Endothelial cell (in vitro differentiated cells): ENCODE data around the gene ASPA. TPM values are rescaled to one million over a fixed set of nuclear protein-coding genes. Genes with fewer than 3 reads are reported as not detected.
"Not testable (repeated sequence)": the region's sequence is repeated elsewhere in the genome, so short reads cannot be mapped to it uniquely, and the experiment has no call there.

ENCODE experiments used
- DNase-seq: peaks from one replicate; pipeline ENCODE4 v3.0.0; 2021; ENCODE audit warnings: low spot score
- H3K27ac Mint-ChIP-seq: one replicate; pipeline ENCODE4 v1.8.0; 2021; ENCODE audit warnings: mixed read lengths, inconsistent platforms; ENCODE audit not compliant: unreplicated experiment
- H3K27me3 Mint-ChIP-seq: one replicate; pipeline ENCODE4 v1.8.0; 2021; ENCODE audit warnings: mild to moderate bottlenecking, moderate library complexity, mixed read lengths, inconsistent platforms; ENCODE audit not compliant: unreplicated experiment
- H3K36me3 Mint-ChIP-seq: one replicate; pipeline ENCODE4 v1.8.0; 2021; ENCODE audit warnings: mild to moderate bottlenecking, low read depth, mixed read lengths, inconsistent platforms; ENCODE audit not compliant: unreplicated experiment
- H3K4me1 Mint-ChIP-seq: one replicate; pipeline ENCODE4 v1.8.0; 2021; ENCODE audit warnings: mild to moderate bottlenecking, mixed read lengths, inconsistent platforms; ENCODE audit not compliant: unreplicated experiment
- H3K4me3 Mint-ChIP-seq: one replicate; pipeline ENCODE4 v1.8.0; 2021; ENCODE audit warnings: mild to moderate bottlenecking, mixed read lengths, inconsistent platforms; ENCODE audit not compliant: unreplicated experiment
- H3K9me3 Mint-ChIP-seq: one replicate; pipeline ENCODE4 v1.8.0; 2021; ENCODE audit warnings: mixed read lengths, inconsistent platforms; ENCODE audit not compliant: unreplicated experiment
- long read RNA-seq: library from polyadenylated mRNA; unstranded; transcript quantifications from one replicate; pipeline ENCODE4 v2.0.0, GENCODE V29; 2020; ENCODE audit not compliant: unreplicated experiment
- total RNA-seq: library from RNA; stranded (reverse); fragmentation: NEBNext Ultra II Directional; extraction: Animal tissue kit (Norgen Biotek cat#: 25700); gene quantifications from one replicate; pipeline ENCODE4 v1.2.1, GENCODE V29; 2021; ENCODE audit not compliant: unreplicated experiment
- TF ChIP-seq, protein P1 (sequence below): fragments of 200-600 bp; sonication (generic); IDR thresholded peaks from one replicate; pipeline ENCODE4 v1.5.0; 2021; ENCODE audit warnings: antibody characterized with exemption; ENCODE audit not compliant: unreplicated experiment

ASPA gene
- not detected for total RNA-seq
- long read RNA-seq, result 0 reads

DNA sequence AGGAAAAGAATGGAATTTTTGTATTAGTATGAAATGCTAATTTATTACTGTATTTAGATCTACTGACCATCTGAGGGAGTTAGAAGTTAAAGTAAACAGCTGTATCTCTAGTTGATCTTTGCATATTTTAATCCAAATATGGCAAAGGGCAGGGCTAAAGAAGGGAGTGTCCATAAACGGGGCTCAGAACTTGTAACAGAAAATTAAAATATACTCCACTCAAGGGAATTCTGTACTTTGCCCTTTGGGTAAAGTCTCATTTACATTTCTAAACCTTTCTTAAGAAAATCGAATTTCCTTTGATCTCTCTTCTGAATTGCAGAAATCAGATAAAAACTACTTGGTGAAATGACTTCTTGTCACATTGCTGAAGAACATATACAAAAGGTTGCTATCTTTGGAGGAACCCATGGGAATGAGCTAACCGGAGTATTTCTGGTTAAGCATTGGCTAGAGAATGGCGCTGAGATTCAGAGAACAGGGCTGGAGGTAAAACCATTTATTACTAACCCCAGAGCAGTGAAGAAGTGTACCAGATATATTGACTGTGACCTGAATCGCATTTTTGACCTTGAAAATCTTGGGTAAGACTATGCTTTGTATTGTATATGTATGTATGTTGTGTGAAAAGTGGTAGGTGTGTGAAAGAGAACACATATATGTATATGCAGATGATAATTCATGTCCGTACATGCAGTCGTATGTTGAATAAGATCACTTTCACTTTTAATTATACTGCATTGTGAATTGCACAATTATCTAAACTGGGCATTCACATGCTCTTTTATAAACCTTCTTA is at the start of gene ASPA:
ASPA (plus strand) TSS at position 186 of the 799 bp plus-strand sequence; CDS start at position 349, 163 bp downstream.
- TF ChIP-seq, protein P1, sequence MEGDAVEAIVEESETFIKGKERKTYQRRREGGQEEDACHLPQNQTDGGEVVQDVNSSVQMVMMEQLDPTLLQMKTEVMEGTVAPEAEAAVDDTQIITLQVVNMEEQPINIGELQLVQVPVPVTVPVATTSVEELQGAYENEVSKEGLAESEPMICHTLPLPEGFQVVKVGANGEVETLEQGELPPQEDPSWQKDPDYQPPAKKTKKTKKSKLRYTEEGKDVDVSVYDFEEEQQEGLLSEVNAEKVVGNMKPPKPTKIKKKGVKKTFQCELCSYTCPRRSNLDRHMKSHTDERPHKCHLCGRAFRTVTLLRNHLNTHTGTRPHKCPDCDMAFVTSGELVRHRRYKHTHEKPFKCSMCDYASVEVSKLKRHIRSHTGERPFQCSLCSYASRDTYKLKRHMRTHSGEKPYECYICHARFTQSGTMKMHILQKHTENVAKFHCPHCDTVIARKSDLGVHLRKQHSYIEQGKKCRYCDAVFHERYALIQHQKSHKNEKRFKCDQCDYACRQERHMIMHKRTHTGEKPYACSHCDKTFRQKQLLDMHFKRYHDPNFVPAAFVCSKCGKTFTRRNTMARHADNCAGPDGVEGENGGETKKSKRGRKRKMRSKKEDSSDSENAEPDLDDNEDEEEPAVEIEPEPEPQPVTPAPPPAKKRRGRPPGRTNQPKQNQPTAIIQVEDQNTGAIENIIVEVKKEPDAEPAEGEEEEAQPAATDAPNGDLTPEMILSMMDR, result no peak
- Mint-ChIP-seq H3K27me3 (no peaks in the 10 kb centered on the region), H3K4me1 (no peaks in the 10 kb centered on the region), H3K36me3 (no peaks in the 10 kb centered on the region), H3K9me3 (no peaks in the 10 kb centered on the region), H3K4me3 (no peak within 1 kb of the TSS), H3K27ac (no peak within 1 kb of the TSS)
- no peak for DNase-seq

DNA sequence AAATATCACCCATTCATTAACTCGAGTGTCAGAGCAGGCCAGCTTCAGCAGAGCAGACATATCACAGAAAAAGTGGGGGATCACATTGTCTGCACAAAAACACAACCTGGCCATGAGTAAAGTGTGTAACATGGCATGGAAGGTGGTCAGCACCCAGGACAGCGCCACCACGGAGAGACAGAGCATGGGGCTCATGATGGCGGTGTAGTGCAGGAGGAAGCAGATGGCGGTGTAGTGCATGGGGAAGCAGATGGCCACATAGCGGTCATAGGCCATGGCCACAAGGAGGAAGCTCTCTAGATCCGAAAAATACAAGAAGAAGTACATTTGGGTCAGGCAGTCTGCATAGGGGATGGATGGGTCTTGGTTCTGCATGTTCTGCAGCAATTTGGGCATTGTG is 42.6 kb upstream of the ASPA start:
- H3K36me3 Mint-ChIP-seq, H3K4me3 Mint-ChIP-seq, H3K4me1 Mint-ChIP-seq, H3K27ac Mint-ChIP-seq, H3K9me3 Mint-ChIP-seq, H3K27me3 Mint-ChIP-seq: not testable (repeated sequence)
- DNase-seq, result peak; percentile 25

DNA sequence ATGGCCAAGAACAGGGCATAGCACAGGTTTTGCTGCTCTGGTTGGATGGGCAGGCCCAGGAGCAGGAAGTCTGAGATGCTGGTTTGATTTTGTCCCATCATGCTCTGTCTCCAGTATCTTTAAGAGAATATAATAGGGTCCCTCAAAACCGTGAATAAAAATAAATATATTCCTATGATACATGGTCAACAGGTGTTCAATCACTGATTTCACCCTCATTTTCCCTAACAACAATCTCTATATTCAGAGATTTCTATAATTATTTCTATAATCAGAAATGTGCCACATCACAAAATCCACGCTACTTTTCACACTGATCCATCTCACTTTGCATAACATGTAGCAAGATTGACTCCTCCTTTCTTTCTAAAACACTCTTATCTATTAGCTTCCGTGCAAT is 42.1 kb upstream of the ASPA start, which contains the start of gene OR1E2:
OR1E2 (minus strand) TSS at position 101 of the 400 bp plus-strand sequence; CDS start at position 101, 0 bp downstream.
- Mint-ChIP-seq H3K27ac (no peak within 1 kb of the TSS), H3K9me3 (no peaks in the 10 kb centered on the region), H3K27me3 (no peaks in the 10 kb centered on the region), H3K36me3 (no peaks in the 10 kb centered on the region), H3K4me1 (no peaks in the 10 kb centered on the region), H3K4me3 (no peak within 1 kb of the TSS)
- no peak for DNase-seq
- TF ChIP-seq, protein P1, result no peak

DNA sequence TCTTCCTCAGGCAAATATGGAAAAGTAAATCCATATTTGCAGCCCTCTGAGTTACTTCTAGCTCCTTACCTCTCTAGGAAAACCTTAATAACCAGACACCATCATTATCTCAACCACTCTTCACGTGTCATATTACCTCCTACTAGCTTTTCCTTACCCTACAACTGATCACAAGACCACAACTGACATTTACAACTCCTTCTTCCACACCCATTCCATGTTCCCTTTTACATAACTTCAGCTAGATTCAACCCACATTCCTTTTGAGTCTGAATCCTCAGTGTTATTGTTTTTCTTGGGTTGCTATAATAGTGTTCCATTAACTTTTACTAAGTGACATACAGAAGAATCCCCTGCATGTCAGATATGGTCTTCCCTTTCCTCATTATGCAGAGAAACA is 37.4 kb upstream of the ASPA start:
- TF ChIP-seq, protein P1, result no peak
- Mint-ChIP-seq H3K27ac (no peak overlapping the region), H3K27me3 (no peaks in the 10 kb centered on the region), H3K36me3 (no peaks in the 10 kb centered on the region), H3K9me3 (no peaks in the 10 kb centered on the region), H3K4me1 (no peaks in the 10 kb centered on the region), H3K4me3 (no peak overlapping the region)
- DNase-seq, result no peak

DNA sequence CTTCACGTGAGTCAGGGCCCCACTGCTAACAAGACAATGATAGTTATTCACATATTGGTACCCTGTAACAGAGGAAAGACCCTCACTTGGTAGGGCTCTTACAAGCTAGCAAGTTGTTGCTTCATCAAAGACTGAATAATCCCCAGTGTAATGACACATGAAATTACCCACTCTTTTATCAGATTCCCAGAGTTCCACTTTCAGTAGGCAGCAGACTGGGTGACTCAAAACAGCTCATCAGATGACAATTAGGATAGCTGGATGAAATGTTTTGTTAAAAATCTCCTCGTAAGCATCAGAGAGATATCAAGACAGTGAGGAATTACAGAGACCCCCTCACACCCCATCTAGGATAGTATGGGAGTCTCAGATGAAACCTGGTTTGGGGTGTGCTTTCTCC is 35.3 kb upstream of the ASPA start:
- TF ChIP-seq, protein P1, result no peak
- Mint-ChIP-seq H3K9me3 (no peaks in the 10 kb centered on the region), H3K36me3 (no peaks in the 10 kb centered on the region), H3K27me3 (no peaks in the 10 kb centered on the region), H3K4me3 (no peak overlapping the region), H3K4me1 (no peaks in the 10 kb centered on the region), H3K27ac (no peak overlapping the region)
- no peak for DNase-seq
